HCT116 (cell line): ENCODE measurements around the gene TMEM40.

Experiments
- ATF3 ChIP-seq: IDR thresholded peaks from 2 replicates; pipeline ENCODE4 v1.6.1; 2012
- CTCF ChIP-seq, 3 experiments: fragments of 200-600 bp in 1 of 3; sonication (generic) in 1 of 3; IDR thresholded peaks in 2 of 3; conservative IDR thresholded peaks in 1 of 3; 2 replicates each; pipeline ENCODE4 v1.5.1; 2012 to 2017; ENCODE audit warnings: low read depth in 2 of 3, low read length in 2 of 3, antibody characterized with exemption in 1 of 3, borderline replicate concordance in 1 of 3, control low read depth in 1 of 3, mild to moderate bottlenecking in 1 of 3, mixed read lengths in 1 of 3, mixed run types in 1 of 3, moderate library complexity in 1 of 3; ENCODE audit not compliant: insufficient read depth in 1 of 3
- EZH2 ChIP-seq: fragments of 200-600 bp; sonication (generic); IDR thresholded peaks from 2 replicates; pipeline ENCODE4 v1.6.1; 2017; ENCODE audit warnings: antibody characterized with exemption, mixed run types
- EZH2phosphoT487 ChIP-seq: fragments of 200-600 bp; IDR thresholded peaks from 2 replicates; pipeline ENCODE4 v1.6.1; 2018; ENCODE audit warnings: antibody characterized with exemption, borderline replicate concordance
- JUND ChIP-seq: IDR thresholded peaks from 2 replicates; pipeline ENCODE4 v1.6.1; 2012
- MAX ChIP-seq: IDR thresholded peaks from 2 replicates; pipeline ENCODE4 v1.6.1; 2012
- POLR2A ChIP-seq: IDR thresholded peaks from 2 replicates; pipeline ENCODE4 v1.7.0; 2011; ENCODE audit warnings: borderline replicate concordance; ENCODE audit not compliant: insufficient read depth, insufficient read length; ENCODE audit errors: extremely low read depth
- POLR2AphosphoS5 ChIP-seq: IDR thresholded peaks from 2 replicates; pipeline ENCODE4 v1.6.1; 2011; ENCODE audit warnings: mild to moderate bottlenecking, low read depth, low read length, moderate library complexity
- REST ChIP-seq: IDR thresholded peaks from 2 replicates; pipeline ENCODE4 v1.6.1; 2012; ENCODE audit warnings: low read depth
- SP1 ChIP-seq: IDR thresholded peaks from 2 replicates; pipeline ENCODE4 v1.6.1; 2012; ENCODE audit warnings: low read depth
- SRF ChIP-seq: IDR thresholded peaks from 2 replicates; pipeline ENCODE4 v1.6.1; 2012; ENCODE audit warnings: low read depth
- YY1 ChIP-seq: IDR thresholded peaks from 2 replicates; pipeline ENCODE4 v1.6.1; 2011; ENCODE audit warnings: low read length, low read depth, moderate library complexity, mild to moderate bottlenecking; ENCODE audit not compliant: insufficient replicate concordance; ENCODE audit errors: extremely low read depth
- ZNF274 ChIP-seq: fragments of 200-500 bp; sonication (Bioruptor generic); IDR thresholded peaks from 2 replicates; pipeline ENCODE4 v1.6.1; 2014; ENCODE audit warnings: mild to moderate bottlenecking, low read depth, low read length, inconsistent platforms

- no peak for TF ChIP-seq CTCF (IDR thresholded peaks at IDR 0.05 in 2 of 3, conservative IDR thresholded peaks at IDR 0.05 in 1 of 3; ENCODE audit: borderline replicate concordance in 1 of 3, insufficient read depth in 1 of 3, low read depth in 2 of 3, low read length in 2 of 3)
- no peak for TF ChIP-seq POLR2AphosphoS5
- TF ChIP-seq POLR2A = no peak
- TF ChIP-seq EZH2 = no peak
- no peak for TF ChIP-seq SRF
- no peak for TF ChIP-seq MAX
- no peak for TF ChIP-seq EZH2phosphoT487
- no peak for TF ChIP-seq SP1
- no peak for TF ChIP-seq ZNF274
- TF ChIP-seq REST = no peak
- TF ChIP-seq JUND = no peak
- no peak for TF ChIP-seq ATF3
- TF ChIP-seq YY1 = no peak
Measured at GRCh38 chr3:12725436-12725835, 33.6 kb downstream of the TMEM40 start.
